HuH-7.5 (cell line): ENCODE results near the gene MSL3B.
"Not testable (repeated sequence)": the region's sequence is repeated elsewhere in the genome, so short reads cannot be mapped to it uniquely, and the experiment has no call there.

Source experiments
- DNase-seq: peaks from one replicate; pipeline ENCODE4 v3.0.0; 2011; ENCODE audit warnings: low spot score

MSL3B gene

DNA sequence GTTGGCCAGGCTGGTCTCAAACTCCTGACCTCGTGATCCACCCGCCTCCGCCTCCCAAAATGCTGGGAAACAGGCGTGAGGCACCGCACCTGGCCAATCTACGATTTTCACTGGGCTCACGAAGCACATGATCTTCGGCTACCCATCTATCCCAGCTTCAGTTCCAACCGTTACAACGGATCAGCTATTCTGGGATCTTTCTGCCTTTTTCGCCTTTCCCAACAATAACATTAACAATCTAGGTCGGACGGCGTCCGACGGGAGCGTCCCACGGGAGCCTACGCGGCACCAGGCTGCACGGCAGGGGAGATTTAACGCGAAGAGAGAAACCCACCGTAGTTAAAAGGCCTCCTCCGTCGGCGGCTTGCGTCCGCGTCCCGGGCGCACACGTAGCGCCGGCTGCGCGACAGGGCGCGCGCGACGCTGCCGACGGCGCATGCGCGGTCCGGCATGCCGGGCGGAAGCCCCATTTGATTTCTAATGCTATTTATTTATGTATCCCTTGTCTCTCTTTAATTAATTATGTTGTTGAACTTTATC lies at the start of gene MSL3B:
Gene MSL3B (minus strand): TSS at position 394 of the 540 bp plus-strand sequence.
- no peak for DNase-seq

DNA sequence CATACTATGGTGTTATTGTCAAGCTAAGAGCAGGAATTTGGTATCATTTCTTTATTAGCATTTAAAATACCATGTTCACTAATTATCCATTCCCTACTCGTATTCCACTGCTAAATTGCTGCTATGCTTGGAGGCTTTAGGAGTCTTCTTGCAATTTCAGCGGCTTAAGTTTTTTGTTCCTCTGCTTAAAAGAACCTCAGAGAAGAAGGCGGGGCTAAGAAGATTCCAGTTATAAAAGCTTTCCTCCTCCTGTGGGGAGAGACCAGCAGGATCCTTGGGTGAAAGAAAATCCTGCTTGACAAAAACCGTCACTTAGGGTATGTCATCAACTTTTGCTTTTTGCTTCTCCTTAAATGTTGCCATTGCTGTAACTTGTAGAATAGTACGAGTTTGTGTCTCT lies 48.9 kb upstream of the MSL3B start, which contains the start of gene TRPM8:
Gene TRPM8 (plus strand): TSS at position 258 of the 400 bp plus-strand sequence. CDS start 9,165 bp downstream, outside the sequence.
- DNase-seq = no peak

DNA sequence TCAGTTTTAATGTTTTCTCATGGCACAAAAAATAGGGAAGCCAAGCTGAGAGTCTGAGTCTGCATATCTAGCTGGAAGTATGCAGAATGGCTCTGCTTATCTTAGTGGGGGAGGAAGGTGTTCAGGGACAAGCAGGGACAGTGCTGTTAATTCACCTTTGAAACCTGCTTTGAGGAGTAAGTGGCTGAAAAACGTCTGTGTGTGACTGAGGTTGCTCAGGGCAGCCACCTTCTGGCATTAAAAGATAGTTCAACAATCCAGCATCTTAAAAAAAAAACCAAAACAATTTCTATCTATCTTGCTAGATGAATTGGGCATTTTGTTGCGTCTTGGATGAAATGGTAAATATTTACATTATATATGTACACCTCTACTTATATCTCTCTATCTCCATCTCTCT lies 46.9 kb upstream of the MSL3B start:
- no peak for DNase-seq

DNA sequence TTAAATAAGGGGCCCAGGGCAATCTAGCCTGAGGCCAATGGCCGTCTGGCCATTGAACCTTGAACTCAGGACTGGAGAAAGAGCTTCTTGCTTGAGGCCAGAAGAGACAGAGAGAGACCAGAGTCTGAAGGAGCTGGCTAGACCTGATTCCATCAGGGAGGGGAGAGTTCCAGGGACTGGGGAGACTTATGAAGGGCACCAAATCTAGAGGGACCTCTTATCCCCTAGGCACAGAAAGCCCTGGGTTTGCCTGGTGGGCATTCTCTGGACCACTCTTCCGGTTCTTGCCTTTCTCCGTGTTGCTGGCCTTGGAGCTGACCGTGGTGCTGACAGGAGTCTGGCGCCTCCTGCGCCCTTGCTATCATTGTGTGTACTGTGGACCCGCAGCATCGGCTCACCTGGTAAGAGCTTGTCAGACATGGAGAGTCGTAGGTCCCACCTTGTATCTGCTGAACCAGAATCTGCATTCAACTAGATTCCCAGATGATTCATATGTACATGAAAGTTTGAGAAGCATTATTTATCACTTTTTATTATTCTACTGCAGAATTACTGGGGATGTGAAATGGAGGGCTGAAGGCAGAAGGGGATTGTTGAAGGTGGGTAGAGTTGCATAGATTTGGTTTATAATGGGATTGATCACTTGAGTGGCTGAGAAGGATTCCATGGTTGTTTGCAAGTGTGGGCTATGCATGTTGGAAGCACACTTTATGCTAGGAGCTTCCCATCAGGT lies 44.7 kb upstream of the MSL3B start:
- DNase-seq = peak; percentile 31

GRCh38 chr2:233907627-233908026 lies 39.4 kb upstream of the MSL3B start:
- no peak for DNase-seq

DNA sequence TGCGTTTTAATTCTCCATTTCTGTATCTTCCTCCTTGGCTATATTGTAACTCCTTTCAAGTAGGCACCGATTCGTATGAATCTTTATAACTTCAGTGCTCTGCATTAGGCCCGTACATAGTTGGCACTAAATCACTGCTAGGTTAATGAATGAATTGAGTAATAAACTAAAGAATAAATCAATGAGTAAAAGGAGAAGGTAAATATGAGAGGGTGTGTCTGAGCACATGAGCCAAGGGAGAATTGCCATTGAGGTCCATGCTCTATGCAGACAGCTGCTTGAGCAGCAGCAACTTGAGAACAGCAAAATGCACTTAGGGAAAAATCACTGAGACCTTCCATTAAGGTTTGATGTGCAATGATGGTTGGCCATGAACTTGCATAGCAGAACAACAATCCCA lies 37.8 kb upstream of the MSL3B start:
- DNase-seq = no peak

DNA sequence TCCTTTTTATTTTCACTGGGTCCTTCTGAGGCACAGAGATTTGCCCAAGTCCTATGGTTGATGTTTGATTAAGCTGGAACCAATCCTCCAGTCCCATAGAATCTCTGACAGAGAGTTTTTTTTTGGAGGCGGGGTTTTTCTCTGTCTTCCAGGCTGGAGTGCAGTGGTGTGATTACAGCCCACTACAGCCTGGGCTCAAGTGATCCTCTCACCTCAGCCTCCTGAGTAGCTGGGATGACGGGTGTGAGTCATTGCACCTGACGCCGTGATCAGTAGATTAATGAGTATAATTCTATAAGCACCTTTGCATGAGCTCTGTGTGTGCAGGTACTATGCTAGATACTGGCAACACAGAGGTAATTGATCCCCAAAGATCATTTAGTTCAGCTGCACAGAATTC lies 33.7 kb upstream of the MSL3B start:
- no peak for DNase-seq

DNA sequence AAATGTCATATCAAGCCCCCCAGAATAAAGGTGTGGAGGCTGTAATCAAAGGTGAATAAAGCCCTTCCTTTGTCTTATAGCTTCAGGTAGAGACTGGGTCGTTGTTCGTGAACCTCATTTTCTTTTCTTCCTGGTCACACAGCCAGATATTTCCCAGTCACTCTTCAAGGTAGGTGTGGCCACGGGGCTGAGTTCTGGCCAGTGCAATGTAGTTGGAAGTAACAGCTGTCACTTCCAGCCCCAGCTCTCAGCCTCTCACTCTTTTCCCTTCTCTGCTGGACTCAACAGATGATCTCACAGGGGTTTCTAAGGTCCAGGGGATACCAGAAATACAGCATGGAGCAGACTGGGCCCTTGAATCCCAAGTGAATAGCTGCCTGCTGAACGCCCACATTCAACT lies 33.2 kb upstream of the MSL3B start:
- DNase-seq = no peak

DNA sequence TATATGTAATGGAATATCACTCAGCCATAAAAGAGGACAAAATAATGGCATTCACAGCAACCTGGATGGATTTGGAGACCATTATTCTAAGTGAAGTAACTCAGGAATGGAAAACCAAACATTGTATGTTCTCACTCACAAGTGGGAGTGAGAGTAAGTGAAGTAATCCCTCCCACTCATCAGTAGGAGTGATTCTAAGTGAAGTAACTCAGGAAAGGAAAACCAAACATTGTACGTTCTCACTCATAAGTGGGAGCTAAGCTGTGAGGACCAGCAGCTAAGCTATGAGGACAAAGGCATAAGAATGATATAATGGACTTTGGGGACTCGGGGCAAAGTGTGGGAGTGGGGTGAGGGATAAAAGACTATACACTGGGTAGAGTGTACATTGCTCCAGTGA lies 28.1 kb upstream of the MSL3B start:
- not testable (repeated sequence) for DNase-seq

GRCh38 chr2:233892793-233893192 lies 24.6 kb upstream of the MSL3B start:
- no peak for DNase-seq

- no peak for DNase-seq
Measured at GRCh38 chr2:233882353-233882752, 14.2 kb upstream of the MSL3B start.

- not testable (repeated sequence) for DNase-seq
Measured at GRCh38 chr2:233872125-233872524, 3.9 kb upstream of the MSL3B start.

DNA sequence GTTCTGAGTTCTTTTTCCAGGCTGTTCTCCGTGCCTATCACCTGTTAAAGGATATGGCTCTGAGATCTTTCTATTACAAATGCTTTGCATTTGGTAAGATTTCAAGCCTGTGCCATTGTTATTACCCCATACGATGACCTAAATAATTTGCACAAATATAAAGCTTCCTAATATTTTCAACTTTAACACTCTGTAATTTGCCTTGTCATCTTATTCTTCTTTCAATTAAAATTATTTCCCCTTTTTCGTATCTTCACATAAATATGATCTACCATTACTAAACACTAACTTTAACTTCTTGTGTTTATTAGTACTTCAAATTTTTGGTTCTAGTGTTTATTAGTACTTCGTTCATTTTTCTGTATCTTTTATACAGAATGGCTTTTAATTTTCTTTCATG lies 3.2 kb upstream of the MSL3B start:
- no peak for DNase-seq

DNA sequence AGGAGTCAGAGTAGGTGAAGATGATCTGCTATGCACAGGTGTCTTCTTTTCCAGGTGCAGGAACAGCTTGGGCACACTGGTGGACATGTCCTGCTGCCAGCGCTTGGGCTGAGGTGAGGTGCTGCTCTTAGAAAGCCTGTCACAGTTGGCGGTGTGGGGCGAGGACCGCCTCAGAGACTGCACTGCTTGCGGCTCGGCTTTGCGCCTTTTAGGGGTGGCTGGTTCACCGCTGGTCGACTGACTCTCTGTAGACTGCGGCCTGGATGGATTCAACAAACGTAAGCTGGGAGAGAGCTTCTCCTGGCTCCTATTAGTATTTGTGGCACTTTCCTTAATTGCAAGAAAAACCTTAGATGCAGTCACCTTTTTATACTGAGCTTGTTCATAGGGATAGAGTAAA lies 1.7 kb downstream of the MSL3B start:
- no peak for DNase-seq

GRCh38 chr2:233865838-233866237 lies 2.3 kb downstream of the MSL3B start:
- peak; percentile 33 for DNase-seq

GRCh38 chr2:233862261-233862768 lies 5.9 kb downstream of the MSL3B start:
- DNase-seq = no peak

GRCh38 chr2:233858331-233858730 lies 9.9 kb downstream of the MSL3B start:
- no peak for DNase-seq

DNA sequence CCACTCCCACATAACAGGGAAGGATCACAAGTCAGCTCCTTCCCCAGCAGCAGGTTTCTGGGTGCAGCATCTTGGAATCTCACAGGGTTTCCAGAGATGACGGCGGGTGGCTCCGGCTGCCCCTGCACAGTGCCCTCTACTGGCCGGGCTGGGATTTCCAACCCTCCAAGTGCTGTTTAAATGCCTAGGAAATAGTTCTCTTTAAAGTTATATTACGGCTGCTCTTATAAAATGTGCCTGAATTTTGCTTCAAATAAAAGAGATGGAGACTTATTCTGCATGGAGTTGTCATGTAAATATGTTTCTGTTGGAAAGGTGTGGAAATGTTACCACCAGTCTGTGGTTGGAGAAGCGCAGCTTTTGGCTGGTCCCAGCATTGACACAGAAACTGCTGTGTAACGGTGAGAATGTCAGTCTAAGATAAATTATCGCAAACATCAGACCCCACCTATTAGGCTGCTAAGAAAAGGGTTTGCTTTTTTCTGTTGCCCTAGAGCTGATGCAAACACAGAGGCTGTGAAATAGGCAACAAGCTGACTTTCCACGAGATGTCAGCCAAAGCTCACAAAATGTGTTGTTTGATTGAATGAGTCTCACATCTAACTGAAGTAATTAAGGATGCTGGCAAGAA lies 10.6 kb downstream of the MSL3B start:
- DNase-seq = peak; percentile 44

DNA sequence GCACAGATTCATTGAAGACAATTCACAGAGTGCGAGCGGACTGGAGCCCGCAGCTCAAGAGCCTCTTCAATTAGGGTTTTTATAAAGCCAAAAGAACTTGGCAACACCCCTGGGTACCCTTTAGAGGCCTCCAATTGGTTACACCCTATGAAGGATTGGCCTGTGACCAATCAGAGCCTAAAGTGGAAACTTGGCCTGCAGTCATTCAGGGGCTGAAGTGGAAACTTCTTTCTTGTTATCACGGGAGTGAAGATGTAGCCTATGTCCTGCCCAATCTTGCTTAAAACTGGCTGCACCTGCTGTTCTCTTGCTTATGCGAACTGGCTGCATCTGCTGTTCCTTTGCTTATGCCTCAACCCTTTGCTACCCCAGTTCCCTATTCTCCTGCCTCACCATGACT lies 12.0 kb downstream of the MSL3B start:
- DNase-seq = no peak

DNA sequence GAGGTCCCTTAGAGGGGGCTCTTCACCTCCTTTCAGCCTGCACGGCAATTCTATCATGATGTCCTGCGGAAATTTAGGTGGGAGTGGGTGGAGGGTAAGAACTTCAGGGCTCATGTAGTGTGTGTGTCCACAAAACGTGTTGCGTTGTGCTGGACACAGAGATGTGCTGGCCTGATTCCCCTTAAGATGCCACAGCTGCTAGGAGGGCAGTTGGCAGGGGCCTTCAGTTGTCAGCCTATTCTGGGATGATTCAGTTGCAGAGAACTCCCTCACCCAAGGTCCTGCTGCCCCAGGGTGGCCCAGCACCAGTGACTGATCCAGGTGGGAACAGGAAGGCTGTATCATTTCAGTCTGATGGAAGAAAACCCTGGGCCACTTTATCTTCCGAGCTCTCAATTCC lies 12.8 kb downstream of the MSL3B start:
- no peak for DNase-seq

GRCh38 chr2:233854241-233854981 lies 13.8 kb downstream of the MSL3B start, which contains the start of gene HJURP:
TSS of gene HJURP (minus strand) at chr2:233854535. CDS start at chr2:233854500, 35 bp downstream.
- DNase-seq = peak; percentile 97

- no peak for DNase-seq
Measured at GRCh38 chr2:233853883-233854240, 14.3 kb downstream of the MSL3B start.
